ENCODE data around the gene PLEKHA8. TPM values are rescaled to one million over a fixed set of nuclear protein-coding genes. Genes with fewer than 3 reads are reported as not detected.

PLEKHA8 gene
- total RNA-seq, 2 donors from 2014 or later = 5.5 to 12.0 TPM

GRCh38 chr7:30159698-30160143 lies 131.5 kb downstream of the PLEKHA8 start:
- no peaks in the 10 kb centered on the region for H3K9me3 ChIP-seq
- no peak overlapping the region for H3K27ac ChIP-seq
- H3K4me3 ChIP-seq = no peak overlapping the region
- intact Hi-C loops (cut with DNase I) = no loop called here
- no peaks in the 10 kb centered on the region for H3K27me3 ChIP-seq (replicated peaks; ENCODE audit: insufficient read depth)
- no peak for DNase-seq (ENCODE audit: low spot score)
- H3K4me1 ChIP-seq (replicated peaks) = peaks cover 2% of the 10 kb centered on the region
- H3K36me3 ChIP-seq = peaks cover 0 to 4% of the 10 kb centered on the region in 2 donors
- 75% methylated on average over 6 of the region's 6 CpGs for WGBS
- TF ChIP-seq POLR2A (IDR thresholded peaks at IDR 0.05) (no peak), POLR2AphosphoS5 (IDR thresholded peaks at IDR 0.05) (no peak), CTCF (IDR thresholded peaks at IDR 0.05) (no peak)

GRCh38 chr7:30160329-30160728 lies 132.1 kb downstream of the PLEKHA8 start:
- intact Hi-C loops (cut with DNase I) = no loop called here
- no peak overlapping the region for H3K4me3 ChIP-seq
- no peak for DNase-seq (ENCODE audit: low spot score)
- peaks cover 8% of the 10 kb centered on the region for H3K4me1 ChIP-seq (replicated peaks)
- no peaks in the 10 kb centered on the region for H3K9me3 ChIP-seq
- TF ChIP-seq POLR2A (IDR thresholded peaks at IDR 0.05) (no peak), CTCF (IDR thresholded peaks at IDR 0.05) (no peak), POLR2AphosphoS5 (IDR thresholded peaks at IDR 0.05) (no peak)
- no peak overlapping the region for H3K27ac ChIP-seq
- peaks cover 0 to 4% of the 10 kb centered on the region in 2 donors for H3K36me3 ChIP-seq
- no peaks in the 10 kb centered on the region for H3K27me3 ChIP-seq (replicated peaks; ENCODE audit: insufficient read depth)
- 88% methylated on average over 2 of the region's 2 CpGs for WGBS

GRCh38 chr7:30162133-30162532 lies 133.9 kb downstream of the PLEKHA8 start:
- no peak for DNase-seq (ENCODE audit: low spot score)
- Histone ChIP-seq H3K27me3 (replicated peaks; ENCODE audit: insufficient read depth) (no peaks in the 10 kb centered on the region), H3K36me3 (peaks cover 0 to 4% of the 10 kb centered on the region in 2 donors), H3K9me3 (no peaks in the 10 kb centered on the region), H3K4me1 (replicated peaks) (peaks cover 18% of the 10 kb centered on the region), H3K4me3 (no peak overlapping the region), H3K27ac (no peak overlapping the region)
- 64% methylated on average over 3 of the region's 3 CpGs for WGBS
- TF ChIP-seq POLR2AphosphoS5 (IDR thresholded peaks at IDR 0.05) (no peak), POLR2A (IDR thresholded peaks at IDR 0.05) (no peak), CTCF (IDR thresholded peaks at IDR 0.05) (no peak)
- intact Hi-C loops (cut with DNase I) = loop anchor here (2.0 kb wide), 1 partner anchor 251 kb away; no protein-coding TSS in a partner anchor

- TF ChIP-seq POLR2AphosphoS5 (IDR thresholded peaks at IDR 0.05) (no peak), POLR2A (IDR thresholded peaks at IDR 0.05) (no peak), CTCF (IDR thresholded peaks at IDR 0.05) (no peak)
- Histone ChIP-seq H3K4me3 (no peak overlapping the region), H3K27me3 (replicated peaks; ENCODE audit: insufficient read depth) (no peaks in the 10 kb centered on the region), H3K27ac (no peak overlapping the region), H3K4me1 (replicated peaks) (peaks cover 18% of the 10 kb centered on the region), H3K9me3 (no peaks in the 10 kb centered on the region), H3K36me3 (peaks cover 0 to 4% of the 10 kb centered on the region in 2 donors)
- intact Hi-C loops (cut with DNase I) = loop anchor here (2.0 kb wide), 1 partner anchor 250 kb away; no protein-coding TSS in a partner anchor
- DNase-seq (ENCODE audit: low spot score) = no peak
- WGBS = 46% methylated on average over 5 of the region's 5 CpGs
Observed at GRCh38 chr7:30162622-30163124, 134.5 kb downstream of the PLEKHA8 start.

GRCh38 chr7:30163231-30163894 lies 135.2 kb downstream of the PLEKHA8 start:
- no peak for TF ChIP-seq POLR2A (IDR thresholded peaks at IDR 0.05)
- no peak for TF ChIP-seq CTCF (IDR thresholded peaks at IDR 0.05)
- TF ChIP-seq POLR2AphosphoS5 (IDR thresholded peaks at IDR 0.05) = no peak
- H3K27ac ChIP-seq = no peak overlapping the region
- no peak for DNase-seq (ENCODE audit: low spot score)
- H3K36me3 ChIP-seq = no peaks in the 10 kb centered on the region
- intact Hi-C loops (cut with DNase I) = loop anchor here (2.0 kb wide), 1 partner anchor 249 kb away; no protein-coding TSS in a partner anchor
- H3K4me1 ChIP-seq (replicated peaks) = peaks cover 18% of the 10 kb centered on the region
- no peaks in the 10 kb centered on the region for H3K27me3 ChIP-seq (replicated peaks; ENCODE audit: insufficient read depth)
- H3K9me3 ChIP-seq = no peaks in the 10 kb centered on the region
- WGBS = 54% methylated on average over 13 of the region's 13 CpGs
- no peak overlapping the region for H3K4me3 ChIP-seq
